Astrocyte (in vitro differentiated cells and primary cell): ENCODE results near the gene DOK6. TPM values are rescaled to one million over a fixed set of nuclear protein-coding genes. Genes with fewer than 3 reads are reported as not detected.

Experiments
- DNase-seq: peaks from one replicate; pipeline ENCODE4 v3.0.0-alpha.2; 2010; ENCODE audit warnings: low read depth
- FAIRE-seq: peaks from 2 replicates; lab custom pipeline; 2011; peaks lifted over from hg19 to GRCh38; lab: Jason Lieb, UNC
- H2AFZ ChIP-seq: 2 replicates; pipeline ENCODE4 v1.6.0; 2012; ENCODE audit warnings: low read depth, low read length, inconsistent platforms
- H3K27ac ChIP-seq: 2 replicates; pipeline ENCODE4 v1.5.1; 2011; ENCODE audit warnings: low read depth, low read length, inconsistent platforms
- H3K27me3 ChIP-seq: 2 replicates; pipeline ENCODE4 v1.6.0; 2011; ENCODE audit warnings: low read length, inconsistent platforms; ENCODE audit not compliant: insufficient read depth
- H3K36me3 ChIP-seq: 2 replicates; pipeline ENCODE4 v1.5.1; 2011; ENCODE audit warnings: low read length, inconsistent platforms; ENCODE audit not compliant: insufficient read depth
- H3K4me1 ChIP-seq: 2 replicates; pipeline ENCODE4 v1.5.1; 2011; ENCODE audit warnings: low read length, inconsistent platforms; ENCODE audit not compliant: insufficient read depth
- H3K4me2 ChIP-seq: 2 replicates; pipeline ENCODE4 v1.6.0; 2012; ENCODE audit warnings: low read length, inconsistent platforms
- H3K4me3 ChIP-seq: 2 replicates; pipeline ENCODE4 v1.5.1; 2011; ENCODE audit warnings: low read depth, mild to moderate bottlenecking, low read length, inconsistent platforms; ENCODE audit not compliant: insufficient read depth
- H3K79me2 ChIP-seq: 2 replicates; pipeline ENCODE4 v1.6.0; 2012; ENCODE audit warnings: mild to moderate bottlenecking, low read length, inconsistent platforms; ENCODE audit not compliant: insufficient read depth
- H3K9ac ChIP-seq: 2 replicates; pipeline ENCODE4 v1.6.0; 2012; ENCODE audit warnings: mild to moderate bottlenecking, low read length, inconsistent platforms
- H3K9me3 ChIP-seq: 2 replicates; pipeline ENCODE4 v1.5.1; 2012; ENCODE audit warnings: low read depth, mild to moderate bottlenecking, low read length, inconsistent platforms; ENCODE audit not compliant: insufficient read depth
- H4K20me1 ChIP-seq: 2 replicates; pipeline ENCODE4 v1.6.0; 2012; ENCODE audit warnings: low read length, inconsistent platforms; ENCODE audit not compliant: insufficient read depth
- H3K27ac Mint-ChIP-seq: one replicate; pipeline ENCODE4 v1.8.0; 2021; ENCODE audit warnings: mild to moderate bottlenecking, mixed read lengths; ENCODE audit not compliant: unreplicated experiment
- H3K27me3 Mint-ChIP-seq: one replicate; pipeline ENCODE4 v1.8.0; 2021; ENCODE audit warnings: low read depth, mixed read lengths; ENCODE audit not compliant: unreplicated experiment
- H3K36me3 Mint-ChIP-seq: one replicate; pipeline ENCODE4 v1.8.0; 2021; ENCODE audit warnings: low read depth, mixed read lengths; ENCODE audit not compliant: unreplicated experiment
- H3K4me1 Mint-ChIP-seq: one replicate; pipeline ENCODE4 v1.8.0; 2021; ENCODE audit warnings: low read depth, mixed read lengths; ENCODE audit not compliant: unreplicated experiment
- H3K4me3 Mint-ChIP-seq: one replicate; pipeline ENCODE4 v1.8.0; 2021; ENCODE audit warnings: mild to moderate bottlenecking, moderate library complexity, mixed read lengths; ENCODE audit not compliant: unreplicated experiment
- H3K9me3 Mint-ChIP-seq: one replicate; pipeline ENCODE4 v1.8.0; 2021; ENCODE audit warnings: mild to moderate bottlenecking, mixed read lengths; ENCODE audit not compliant: unreplicated experiment
- EZH2 ChIP-seq: IDR thresholded peaks from 2 replicates; pipeline ENCODE4 v1.6.1; 2012; ENCODE audit warnings: mild to moderate bottlenecking, low read length, inconsistent platforms; ENCODE audit not compliant: insufficient read depth
- total RNA-seq: library from RNA; stranded (reverse); gene quantifications from 2 replicates; pipeline ENCODE4 v1.2.1, GENCODE V29; 2021
- TF ChIP-seq, protein P1 (sequence below): IDR thresholded peaks from 2 replicates; pipeline ENCODE4 v1.5.1; 2011; ENCODE audit warnings: low read depth, mild to moderate bottlenecking, inconsistent platforms, low read length, moderate library complexity; ENCODE audit not compliant: insufficient read depth

Gene DOK6
- total RNA-seq, 1 donor from 2014 or later = 2.9 TPM

DNA sequence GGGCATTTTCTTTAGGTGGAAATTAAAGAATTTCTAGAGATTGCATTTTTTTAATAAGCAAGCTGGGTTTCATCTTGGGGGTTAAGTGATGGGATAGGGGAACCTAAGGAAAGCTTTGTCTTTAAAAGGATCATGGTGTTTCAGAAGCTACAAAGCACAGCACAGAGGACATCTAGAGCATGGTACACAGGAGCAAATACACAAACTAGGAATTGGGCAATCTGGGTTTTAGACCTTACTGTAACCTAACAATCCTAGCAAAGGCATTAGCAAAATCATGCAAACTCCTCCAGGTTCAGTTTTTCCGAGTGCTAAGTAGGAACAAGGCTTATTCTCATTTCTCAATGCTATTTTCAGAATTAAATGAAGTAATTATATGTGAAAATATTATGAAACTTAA is 412.9 kb downstream of the DOK6 start:
- H3K27ac ChIP-seq = no peak overlapping the region
- Mint-ChIP-seq H3K27me3 (no peaks in the 10 kb centered on the region), H3K36me3 (peaks cover 2% of the 10 kb centered on the region), H3K4me3 (no peak overlapping the region), H3K4me1 (no peaks in the 10 kb centered on the region), H3K9me3 (peaks cover 10% of the 10 kb centered on the region), H3K27ac (no peak overlapping the region)
- no peaks in the 10 kb centered on the region for H3K27me3 ChIP-seq
- H3K9ac ChIP-seq = no peak overlapping the region
- H3K36me3 ChIP-seq = no peaks in the 10 kb centered on the region
- H3K4me1 ChIP-seq = peaks cover 4% of the 10 kb centered on the region
- H3K79me2 ChIP-seq = no peaks in the 10 kb centered on the region
- no peaks in the 10 kb centered on the region for H4K20me1 ChIP-seq
- H3K9me3 ChIP-seq = no peaks in the 10 kb centered on the region
- no peak overlapping the region for H2AFZ ChIP-seq
- no peak for DNase-seq
- TF ChIP-seq, protein P1, sequence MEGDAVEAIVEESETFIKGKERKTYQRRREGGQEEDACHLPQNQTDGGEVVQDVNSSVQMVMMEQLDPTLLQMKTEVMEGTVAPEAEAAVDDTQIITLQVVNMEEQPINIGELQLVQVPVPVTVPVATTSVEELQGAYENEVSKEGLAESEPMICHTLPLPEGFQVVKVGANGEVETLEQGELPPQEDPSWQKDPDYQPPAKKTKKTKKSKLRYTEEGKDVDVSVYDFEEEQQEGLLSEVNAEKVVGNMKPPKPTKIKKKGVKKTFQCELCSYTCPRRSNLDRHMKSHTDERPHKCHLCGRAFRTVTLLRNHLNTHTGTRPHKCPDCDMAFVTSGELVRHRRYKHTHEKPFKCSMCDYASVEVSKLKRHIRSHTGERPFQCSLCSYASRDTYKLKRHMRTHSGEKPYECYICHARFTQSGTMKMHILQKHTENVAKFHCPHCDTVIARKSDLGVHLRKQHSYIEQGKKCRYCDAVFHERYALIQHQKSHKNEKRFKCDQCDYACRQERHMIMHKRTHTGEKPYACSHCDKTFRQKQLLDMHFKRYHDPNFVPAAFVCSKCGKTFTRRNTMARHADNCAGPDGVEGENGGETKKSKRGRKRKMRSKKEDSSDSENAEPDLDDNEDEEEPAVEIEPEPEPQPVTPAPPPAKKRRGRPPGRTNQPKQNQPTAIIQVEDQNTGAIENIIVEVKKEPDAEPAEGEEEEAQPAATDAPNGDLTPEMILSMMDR = no peak
- TF ChIP-seq EZH2 = no peak
- no peak for FAIRE-seq
- no peak overlapping the region for H3K4me3 ChIP-seq
- no peak overlapping the region for H3K4me2 ChIP-seq

DNA sequence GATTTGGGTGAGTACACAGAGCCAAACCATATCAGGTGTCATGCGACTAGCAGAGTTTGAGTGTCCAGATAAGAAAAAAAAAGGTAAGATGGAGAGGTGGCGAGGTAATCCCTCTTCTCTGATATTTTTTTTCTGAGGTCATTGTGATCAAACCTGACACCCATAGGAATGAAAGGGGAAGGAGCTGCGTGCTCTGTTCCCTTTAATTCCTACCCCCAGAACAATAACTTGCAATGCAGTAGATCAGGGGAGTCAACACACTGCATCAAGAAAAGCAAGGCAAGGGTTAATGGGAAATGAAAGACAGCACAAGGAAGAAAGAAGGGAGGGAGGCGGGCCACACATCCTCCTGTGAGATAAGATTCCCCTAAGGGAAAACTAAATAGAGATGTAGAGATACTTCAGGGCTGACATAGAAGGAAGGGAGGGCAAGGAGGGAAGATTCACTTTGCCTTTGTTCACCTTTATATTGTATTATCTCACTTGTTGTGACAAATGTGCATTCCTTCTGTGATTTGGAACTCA is 414.2 kb downstream of the DOK6 start:
- H3K79me2 ChIP-seq = no peaks in the 10 kb centered on the region
- H3K27ac Mint-ChIP-seq = no peak overlapping the region
- no peak overlapping the region for H3K9ac ChIP-seq
- no peak for DNase-seq
- peaks cover 4% of the 10 kb centered on the region for H3K4me1 ChIP-seq
- no peak overlapping the region for H3K27ac ChIP-seq
- H3K4me3 ChIP-seq = no peak overlapping the region
- TF ChIP-seq, protein P1 = no peak
- TF ChIP-seq EZH2 = no peak
- H3K4me2 ChIP-seq = no peak overlapping the region
- no peaks in the 10 kb centered on the region for H3K9me3 ChIP-seq
- H3K4me3 Mint-ChIP-seq = no peak overlapping the region
- H2AFZ ChIP-seq = no peak overlapping the region
- no peaks in the 10 kb centered on the region for H4K20me1 ChIP-seq
- no peaks in the 10 kb centered on the region for H3K27me3 Mint-ChIP-seq
- no peaks in the 10 kb centered on the region for H3K4me1 Mint-ChIP-seq
- no peaks in the 10 kb centered on the region for H3K27me3 ChIP-seq
- peaks cover 2% of the 10 kb centered on the region for H3K36me3 Mint-ChIP-seq
- peaks cover 8% of the 10 kb centered on the region for H3K9me3 Mint-ChIP-seq
- H3K36me3 ChIP-seq = no peaks in the 10 kb centered on the region
- no peak for FAIRE-seq

DNA sequence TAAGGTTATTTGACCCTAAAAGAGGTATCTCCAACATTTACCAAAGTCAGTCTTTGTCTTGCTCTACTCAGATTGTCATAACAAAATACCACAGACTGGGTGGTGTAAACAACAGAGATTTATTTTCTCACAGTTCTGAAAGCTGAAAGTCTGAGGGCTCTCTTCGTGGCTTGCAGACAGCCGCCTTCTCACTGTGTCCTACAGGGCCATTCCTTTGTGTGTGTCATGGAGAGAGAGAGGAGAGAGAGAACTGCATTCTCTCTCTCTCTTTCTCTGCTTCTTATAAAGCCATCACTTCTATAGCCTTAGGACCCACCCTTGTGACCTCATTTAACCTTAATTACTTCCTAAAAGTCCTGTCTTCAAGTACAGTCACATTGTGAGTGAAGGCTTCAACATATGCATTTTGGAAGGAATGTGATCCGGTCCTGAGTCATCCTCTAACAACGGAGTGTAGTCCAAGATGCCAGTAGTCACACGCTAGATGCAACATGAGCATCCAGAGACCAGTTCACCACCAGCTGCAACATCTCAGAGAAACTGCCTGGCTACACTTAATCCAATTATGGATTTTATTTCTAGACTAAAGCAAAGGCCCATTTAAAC is 416.8 kb downstream of the DOK6 start:
- Histone ChIP-seq H3K9ac (no peak overlapping the region), H2AFZ (no peak overlapping the region), H3K27ac (no peak overlapping the region), H3K4me1 (peaks cover 4% of the 10 kb centered on the region), H3K27me3 (no peaks in the 10 kb centered on the region), H3K4me3 (no peak overlapping the region), H4K20me1 (no peaks in the 10 kb centered on the region), H3K36me3 (no peaks in the 10 kb centered on the region), H3K79me2 (no peaks in the 10 kb centered on the region), H3K4me2 (no peak overlapping the region), H3K9me3 (no peaks in the 10 kb centered on the region)
- H3K27me3 Mint-ChIP-seq = no peaks in the 10 kb centered on the region
- peaks cover 2% of the 10 kb centered on the region for H3K36me3 Mint-ChIP-seq
- no peak overlapping the region for H3K4me3 Mint-ChIP-seq
- H3K9me3 Mint-ChIP-seq = peaks cover 10% of the 10 kb centered on the region
- H3K4me1 Mint-ChIP-seq = no peaks in the 10 kb centered on the region
- H3K27ac Mint-ChIP-seq = peak overlapping the region; percentile 80
- no peak for TF ChIP-seq EZH2
- DNase-seq = peak; percentile 88
- no peak for FAIRE-seq
